Suprapubic skin (tissue), 4 donors: ENCODE data around the gene RPS16. TPM values are rescaled to one million over a fixed set of nuclear protein-coding genes. Genes with fewer than 3 reads are reported as not detected.
"Not testable (repeated sequence)": the region's sequence is repeated elsewhere in the genome, so short reads cannot be mapped to it uniquely, and the experiment has no call there.

Experiments used
- DNase-seq, 2 donors: peaks; one replicate each; pipeline ENCODE4 v3.0.0-alpha.2; 2019; ENCODE audit warnings: low spot score in 2 of 2
- H3K27ac ChIP-seq: fragments of 200-600 bp; sonication (generic); one replicate; pipeline ENCODE4 v1.5.1; 2019
- H3K27me3 ChIP-seq: fragments of 200-600 bp; sonication (generic); one replicate; pipeline ENCODE4 v1.5.1; 2019
- H3K36me3 ChIP-seq: fragments of 200-600 bp; sonication (generic); one replicate; pipeline ENCODE4 v1.5.1; 2019
- H3K4me1 ChIP-seq: fragments of 200-600 bp; sonication (generic); one replicate; pipeline ENCODE4 v1.5.1; 2019
- H3K4me3 ChIP-seq: fragments of 200-600 bp; sonication (generic); one replicate; pipeline ENCODE4 v1.5.1; 2019; ENCODE audit warnings: mild to moderate bottlenecking
- H3K9me3 ChIP-seq: fragments of 200-600 bp; sonication (generic); one replicate; pipeline ENCODE4 v1.5.1; 2019
- CTCF ChIP-seq, 2 donors: fragments of 200-600 bp in 1 of 2; fragments of 450-650 bp in 1 of 2; sonication (generic) in 1 of 2; IDR thresholded peaks; one replicate each; pipeline ENCODE4 v1.5.1; 2016 to 2019; ENCODE audit warnings: antibody characterized with exemption in 2 of 2, mild to moderate bottlenecking in 1 of 2, moderate library complexity in 1 of 2
- EP300 ChIP-seq: sonication (generic); formaldehyde crosslinking; IDR thresholded peaks from one replicate; pipeline ENCODE4 v1.6.1; 2017; ENCODE audit warnings: antibody characterized with exemption
- POLR2A ChIP-seq, 2 donors: fragments of 450-650 bp; IDR thresholded peaks; one replicate each; pipeline ENCODE4 v1.6.1; 2017; ENCODE audit warnings: antibody characterized with exemption in 2 of 2, mild to moderate bottlenecking in 2 of 2, moderate library complexity in 2 of 2
- POLR2AphosphoS5 ChIP-seq, 3 donors: sonication (generic); formaldehyde crosslinking; IDR thresholded peaks; one replicate each; pipeline ENCODE4 v1.6.1; 2017; ENCODE audit warnings: antibody characterized with exemption in 3 of 3
- WGBS: methylation state at CpG from one replicate; pipeline ENCODE4 v1.1.5; 2018; 5-methylcytosine and 5-hydroxymethylcytosine counted together
- total RNA-seq, 4 donors: library from RNA; depleted of rRNA; stranded (reverse); fragments of >200 nt; gene quantifications; one replicate each; pipeline ENCODE4 v1.1.0, GENCODE V29; 2016

Gene RPS16
- total RNA-seq, 4 donors from 2014 or later = 1,096 to 2,035 (median 1,787) TPM

- no peaks in the 10 kb centered on the region for H3K9me3 ChIP-seq
- H3K36me3 ChIP-seq = peaks cover 97% of the 10 kb centered on the region
- no peaks in the 10 kb centered on the region for H3K4me1 ChIP-seq
- no peak for TF ChIP-seq EP300
- TF ChIP-seq POLR2A (IDR thresholded peaks at IDR 0.05) = no peak
- no peak for TF ChIP-seq CTCF (IDR thresholded peaks at IDR 0.05)
- no peak for DNase-seq
- 91% methylated on average over 7 of the region's 7 CpGs for WGBS
- H3K4me3 ChIP-seq = no peak overlapping the region
- no peak overlapping the region for H3K27ac ChIP-seq
- H3K27me3 ChIP-seq = no peaks in the 10 kb centered on the region
Measured at GRCh38 chr19:39467941-39468340, 32.2 kb upstream of the RPS16 start.

DNA sequence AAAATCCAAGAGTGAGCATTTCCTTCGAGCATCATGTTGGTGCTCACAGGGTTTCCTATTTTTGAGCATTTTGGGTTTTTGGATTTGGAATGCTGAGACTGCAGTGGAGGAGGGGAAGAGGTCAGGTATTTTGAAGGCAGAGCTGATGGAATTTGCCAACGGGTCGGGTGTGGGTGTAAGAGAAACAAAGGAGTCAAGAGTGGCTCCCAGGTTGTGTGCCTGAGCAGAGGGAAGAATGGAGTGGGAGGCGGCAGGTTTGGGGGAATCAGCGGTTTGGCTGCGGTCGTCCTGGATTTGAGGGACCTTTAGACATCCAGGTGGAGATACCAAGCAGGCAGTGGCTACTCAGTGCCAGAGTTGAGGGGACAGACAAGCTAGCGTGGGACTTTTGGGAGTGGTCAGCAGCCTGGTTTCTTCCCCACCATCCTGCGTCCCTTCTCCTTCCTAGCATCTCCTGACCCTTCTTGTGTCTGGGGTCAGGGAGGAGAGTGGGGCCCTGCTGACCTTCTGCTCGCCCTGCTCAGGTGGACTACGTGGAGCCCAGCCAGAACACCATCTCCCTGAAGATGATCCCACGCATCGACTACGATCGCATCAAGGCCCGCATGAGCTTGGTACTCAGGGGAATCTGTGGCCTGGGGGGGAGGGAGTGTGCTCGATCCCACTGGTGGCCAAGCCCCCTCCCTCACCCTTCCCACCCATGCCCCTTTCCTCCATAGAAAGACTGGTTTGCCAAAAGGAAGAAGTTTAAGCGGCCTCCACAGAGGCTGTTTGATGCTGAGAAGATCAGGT, 30.4 kb upstream of the RPS16 start:
- Histone ChIP-seq H3K36me3 (peaks cover 90% of the 10 kb centered on the region), H3K9me3 (no peaks in the 10 kb centered on the region), H3K4me1 (no peaks in the 10 kb centered on the region), H3K27ac (no peak overlapping the region), H3K27me3 (no peaks in the 10 kb centered on the region), H3K4me3 (no peak overlapping the region)
- WGBS = 92% methylated on average over 18 of the region's 18 CpGs
- no peak for DNase-seq
- no peak for TF ChIP-seq CTCF (IDR thresholded peaks at IDR 0.05)
- no peak for TF ChIP-seq POLR2AphosphoS5 (IDR thresholded peaks at IDR 0.05)
- no peak for TF ChIP-seq EP300
- TF ChIP-seq POLR2A (IDR thresholded peaks at IDR 0.05) = no peak

DNA sequence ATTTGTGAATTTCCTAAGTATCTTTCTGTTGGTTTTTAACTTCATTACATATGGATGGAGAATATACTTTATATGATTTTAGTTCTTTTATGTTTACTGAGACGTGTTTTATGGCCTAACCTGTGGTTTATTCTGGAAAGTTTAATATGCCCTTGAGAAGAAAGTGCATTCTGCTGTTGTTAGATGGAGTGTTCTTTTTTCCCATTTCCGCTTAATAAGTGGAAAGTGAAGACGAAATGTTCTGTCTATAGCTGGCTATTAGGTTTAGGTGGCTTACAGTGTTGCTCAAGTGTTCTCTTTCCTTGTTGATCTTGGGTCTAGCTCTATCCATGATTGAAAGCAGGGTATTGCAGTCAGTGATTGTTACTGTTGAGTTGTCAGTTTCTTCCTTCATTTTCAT, 27.7 kb upstream of the RPS16 start:
- WGBS = 91% methylated on average over 3 of the region's 3 CpGs
- Histone ChIP-seq H3K4me3 (no peak overlapping the region), H3K4me1 (no peaks in the 10 kb centered on the region), H3K9me3 (no peaks in the 10 kb centered on the region), H3K27ac (no peak overlapping the region), H3K27me3 (no peaks in the 10 kb centered on the region), H3K36me3 (peaks cover 90% of the 10 kb centered on the region)
- no peak for DNase-seq
- TF ChIP-seq POLR2A (IDR thresholded peaks at IDR 0.05) (no peak), CTCF (IDR thresholded peaks at IDR 0.05) (no peak), POLR2AphosphoS5 (IDR thresholded peaks at IDR 0.05) (no peak), EP300 (no peak)

GRCh38 chr19:39451257-39451656, 15.5 kb upstream of the RPS16 start:
- WGBS = 96% methylated on average over 8 of the region's 8 CpGs
- not testable (repeated sequence) for DNase-seq, H3K27me3 ChIP-seq, H3K4me3 ChIP-seq, H3K27ac ChIP-seq, H3K9me3 ChIP-seq
- peaks cover 33% of the 10 kb centered on the region for H3K36me3 ChIP-seq
- peaks cover 30% of the 10 kb centered on the region for H3K4me1 ChIP-seq

- Histone ChIP-seq H3K9me3 (no peaks in the 10 kb centered on the region), H3K4me1 (peaks cover 40% of the 10 kb centered on the region), H3K27ac (no peak overlapping the region), H3K27me3 (no peaks in the 10 kb centered on the region), H3K4me3 (no peak overlapping the region), H3K36me3 (peaks cover 20% of the 10 kb centered on the region)
- DNase-seq = no peak
- 67% methylated on average over 8 of the region's 8 CpGs for WGBS
- TF ChIP-seq CTCF (IDR thresholded peaks at IDR 0.05) (no peak), POLR2AphosphoS5 (IDR thresholded peaks at IDR 0.05) (no peak), EP300 (no peak), POLR2A (IDR thresholded peaks at IDR 0.05) (no peak)
Measured at GRCh38 chr19:39449116-39449797, 13.5 kb upstream of the RPS16 start.
